OCI-LY7 (cell line): ENCODE results near the gene TRIO. TPM values are rescaled to one million over a fixed set of nuclear protein-coding genes. Genes with fewer than 3 reads are reported as not detected.

Experiments
- BruUV-seq: library from RNA; stranded (reverse); fragments of 400-500 nt; replicated peaks from 2 replicates; lab custom pipeline; 2021; lab: Mats Ljungman, UMichigan
- CTCF ChIA-PET: fragments of 300-600 bp; sonication (Branson Sonifier 250); formaldehyde crosslinking; loops from one replicate; lab custom pipeline; 2022; ENCODE audit warnings: antibody characterized with exemption; ENCODE audit not compliant: unreplicated experiment; lab: Charles Lee
- POLR2A ChIA-PET: fragments of 300-600 bp; sonication (Branson Sonifier 250); formaldehyde crosslinking; loops from one replicate; lab custom pipeline; 2022; ENCODE audit warnings: antibody characterized with exemption; lab: Charles Lee
- DNase-seq: peaks from one replicate; pipeline ENCODE4 v3.0.0-alpha.2; 2015; ENCODE audit warnings: low spot score
- H2AFZ ChIP-seq: fragments of 200-600 bp; sonication (generic), shearing (Covaris generic); 2 replicates; pipeline ENCODE4 v1.6.1; 2014; ENCODE audit warnings: mild to moderate bottlenecking, antibody characterized with exemption, low read length, moderate library complexity
- H3K27ac ChIP-seq: fragments of 200-600 bp; sonication (generic); 2 replicates; pipeline ENCODE4 v1.5.1; 2014; ENCODE audit warnings: mixed run types, low read depth, mild to moderate bottlenecking, moderate library complexity, low read length, inconsistent platforms; ENCODE audit not compliant: poor library complexity, severe bottlenecking
- H3K36me3 ChIP-seq: fragments of 200-600 bp; sonication (generic); 2 replicates; pipeline ENCODE4 v1.6.1; 2014; ENCODE audit warnings: mild to moderate bottlenecking, antibody characterized with exemption, low read length, moderate library complexity, mixed read lengths; ENCODE audit not compliant: insufficient read depth
- H3K4me1 ChIP-seq: fragments of 200-600 bp; sonication (generic); 2 replicates; pipeline ENCODE4 v1.5.1; 2014; ENCODE audit warnings: mild to moderate bottlenecking, low read length; ENCODE audit not compliant: insufficient read depth, poor library complexity, severe bottlenecking
- H3K4me2 ChIP-seq: fragments of 200-600 bp; sonication (generic); 2 replicates; pipeline ENCODE4 v1.6.1; 2014; ENCODE audit warnings: mild to moderate bottlenecking, low read length
- H3K4me3 ChIP-seq: fragments of 200-600 bp; sonication (generic); 2 replicates; pipeline ENCODE4 v1.5.1; 2014; ENCODE audit warnings: mild to moderate bottlenecking, low read depth, low read length; ENCODE audit not compliant: poor library complexity, severe bottlenecking
- H3K79me2 ChIP-seq: fragments of 200-600 bp; sonication (generic); 2 replicates; pipeline ENCODE4 v1.6.1; 2016; ENCODE audit warnings: low read depth, mild to moderate bottlenecking, low read length, moderate library complexity, mixed read lengths; ENCODE audit not compliant: insufficient read depth
- H3K9me2 ChIP-seq: fragments of 200-600 bp; sonication (generic); 2 replicates; pipeline ENCODE4 v1.6.1; 2016; ENCODE audit warnings: mild to moderate bottlenecking, low read length, mixed read lengths; ENCODE audit not compliant: insufficient read depth
- H3K9me3 ChIP-seq: fragments of 200-600 bp; sonication (generic); 2 replicates; pipeline ENCODE4 v1.6.1; 2014; ENCODE audit warnings: mild to moderate bottlenecking, mixed run types, low read length, mixed read lengths
- H4K20me1 ChIP-seq: fragments of 200-600 bp; sonication (generic); 2 replicates; pipeline ENCODE4 v1.6.1; 2014; ENCODE audit warnings: mild to moderate bottlenecking, antibody characterized with exemption, low read length, moderate library complexity, mixed read lengths; ENCODE audit not compliant: insufficient read depth
- EZH2phosphoT487 ChIP-seq: fragments of 200-600 bp; sonication (generic); IDR thresholded peaks from 2 replicates; pipeline ENCODE4 v1.6.1; 2018; ENCODE audit warnings: low read depth, borderline replicate concordance, mild to moderate bottlenecking, mixed run types, antibody characterized with exemption, low read length, moderate library complexity, mixed read lengths
- intact Hi-C: fragments of 100-400 bp; cut with micrococcal nuclease; formaldehyde crosslinking; loops from one replicate; pipeline ENCODE4 v1.10.0; 2022; ENCODE audit not compliant: unreplicated experiment
- total RNA-seq, 2 experiments: library from RNA; depleted of rRNA in 1 of 2; stranded (reverse); fragments of >200 nt in 1 of 2; shearing (Covaris generic) in 1 of 2; gene quantifications; 2 replicates each; pipeline ENCODE4 v1.2.3, GENCODE V29; 2014 to 2022
- TF ChIP-seq, protein P1 (sequence below): fragments of 200-600 bp; sonication (generic); conservative IDR thresholded peaks from 2 replicates; pipeline ENCODE4 v1.5.1; 2014; ENCODE audit warnings: mild to moderate bottlenecking, antibody characterized with exemption, low read length, moderate library complexity, mixed read lengths

The TRIO gene
- total RNA-seq, 2 experiments from 2014 or later = 35.8 to 55.1 TPM

DNA sequence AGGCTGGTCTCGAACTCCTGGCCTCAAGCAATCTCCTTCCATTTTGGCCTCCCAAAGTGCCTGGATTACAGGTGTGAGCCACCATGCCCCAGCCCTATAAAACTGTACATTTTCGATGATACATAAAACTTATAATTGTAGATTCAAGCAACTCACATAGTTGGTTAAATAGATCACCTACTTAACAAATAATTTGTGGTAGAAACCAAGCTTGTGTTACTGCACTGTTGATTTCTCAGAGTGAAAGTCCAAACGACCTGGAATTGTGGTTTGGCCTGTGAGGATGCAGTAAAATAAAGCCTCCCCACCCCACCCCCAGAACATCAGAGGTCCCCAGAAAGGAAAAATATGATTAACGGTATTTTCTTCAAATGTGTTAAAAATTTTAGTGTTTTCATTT, 92.7 kb downstream of the TRIO start:
- Histone ChIP-seq H3K36me3 (no peaks in the 10 kb centered on the region), H3K27ac (no peak overlapping the region), H4K20me1 (no peaks in the 10 kb centered on the region), H2AFZ (no peak overlapping the region), H3K4me3 (no peak overlapping the region), H3K9me2 (no peaks in the 10 kb centered on the region), H3K9me3 (no peaks in the 10 kb centered on the region), H3K4me2 (no peak overlapping the region), H3K79me2 (peaks cover 9% of the 10 kb centered on the region; the same call in 1 of the 2 replicates), H3K4me1 (no peaks in the 10 kb centered on the region)
- BruUV-seq = no TSS peak
- TF ChIP-seq, protein P1, sequence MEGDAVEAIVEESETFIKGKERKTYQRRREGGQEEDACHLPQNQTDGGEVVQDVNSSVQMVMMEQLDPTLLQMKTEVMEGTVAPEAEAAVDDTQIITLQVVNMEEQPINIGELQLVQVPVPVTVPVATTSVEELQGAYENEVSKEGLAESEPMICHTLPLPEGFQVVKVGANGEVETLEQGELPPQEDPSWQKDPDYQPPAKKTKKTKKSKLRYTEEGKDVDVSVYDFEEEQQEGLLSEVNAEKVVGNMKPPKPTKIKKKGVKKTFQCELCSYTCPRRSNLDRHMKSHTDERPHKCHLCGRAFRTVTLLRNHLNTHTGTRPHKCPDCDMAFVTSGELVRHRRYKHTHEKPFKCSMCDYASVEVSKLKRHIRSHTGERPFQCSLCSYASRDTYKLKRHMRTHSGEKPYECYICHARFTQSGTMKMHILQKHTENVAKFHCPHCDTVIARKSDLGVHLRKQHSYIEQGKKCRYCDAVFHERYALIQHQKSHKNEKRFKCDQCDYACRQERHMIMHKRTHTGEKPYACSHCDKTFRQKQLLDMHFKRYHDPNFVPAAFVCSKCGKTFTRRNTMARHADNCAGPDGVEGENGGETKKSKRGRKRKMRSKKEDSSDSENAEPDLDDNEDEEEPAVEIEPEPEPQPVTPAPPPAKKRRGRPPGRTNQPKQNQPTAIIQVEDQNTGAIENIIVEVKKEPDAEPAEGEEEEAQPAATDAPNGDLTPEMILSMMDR = no peak
- no peak for TF ChIP-seq EZH2phosphoT487
- CTCF ChIA-PET = no interaction called here
- intact Hi-C loops = no loop called here
- POLR2A ChIA-PET = no interaction called here
- DNase-seq = no peak

DNA sequence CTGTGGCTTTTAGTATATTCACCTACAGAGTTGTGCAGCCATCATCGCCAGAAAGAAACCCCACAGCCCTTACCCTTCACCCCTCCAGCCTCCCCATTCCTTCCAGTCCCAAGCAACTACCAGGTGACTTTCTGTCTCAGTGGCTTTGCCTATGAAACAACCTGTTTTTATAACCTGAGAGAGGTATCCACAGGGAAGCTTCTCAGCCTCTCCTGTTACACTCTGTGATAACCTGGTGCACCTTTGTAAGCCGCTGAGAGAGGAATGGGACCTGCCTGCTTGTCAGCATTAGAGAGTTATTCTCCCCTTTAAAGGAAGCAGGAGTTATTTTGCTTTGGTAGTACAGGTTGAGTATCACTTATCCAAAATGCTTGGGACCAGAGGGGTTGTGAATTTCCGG, 93.6 kb downstream of the TRIO start:
- DNase-seq = no peak
- intact Hi-C loops = no loop called here
- Histone ChIP-seq H3K27ac (no peak overlapping the region), H3K9me3 (no peaks in the 10 kb centered on the region), H4K20me1 (no peaks in the 10 kb centered on the region), H3K79me2 (peaks cover 9% of the 10 kb centered on the region; the same call in 1 of the 2 replicates), H3K4me3 (no peak overlapping the region), H3K4me1 (no peaks in the 10 kb centered on the region), H3K36me3 (no peaks in the 10 kb centered on the region), H2AFZ (no peak overlapping the region), H3K9me2 (no peaks in the 10 kb centered on the region), H3K4me2 (no peak overlapping the region)
- BruUV-seq = no TSS peak
- TF ChIP-seq EZH2phosphoT487 = no peak
- TF ChIP-seq, protein P1 = no peak
- CTCF ChIA-PET = no interaction called here
- POLR2A ChIA-PET = no interaction called here

DNA sequence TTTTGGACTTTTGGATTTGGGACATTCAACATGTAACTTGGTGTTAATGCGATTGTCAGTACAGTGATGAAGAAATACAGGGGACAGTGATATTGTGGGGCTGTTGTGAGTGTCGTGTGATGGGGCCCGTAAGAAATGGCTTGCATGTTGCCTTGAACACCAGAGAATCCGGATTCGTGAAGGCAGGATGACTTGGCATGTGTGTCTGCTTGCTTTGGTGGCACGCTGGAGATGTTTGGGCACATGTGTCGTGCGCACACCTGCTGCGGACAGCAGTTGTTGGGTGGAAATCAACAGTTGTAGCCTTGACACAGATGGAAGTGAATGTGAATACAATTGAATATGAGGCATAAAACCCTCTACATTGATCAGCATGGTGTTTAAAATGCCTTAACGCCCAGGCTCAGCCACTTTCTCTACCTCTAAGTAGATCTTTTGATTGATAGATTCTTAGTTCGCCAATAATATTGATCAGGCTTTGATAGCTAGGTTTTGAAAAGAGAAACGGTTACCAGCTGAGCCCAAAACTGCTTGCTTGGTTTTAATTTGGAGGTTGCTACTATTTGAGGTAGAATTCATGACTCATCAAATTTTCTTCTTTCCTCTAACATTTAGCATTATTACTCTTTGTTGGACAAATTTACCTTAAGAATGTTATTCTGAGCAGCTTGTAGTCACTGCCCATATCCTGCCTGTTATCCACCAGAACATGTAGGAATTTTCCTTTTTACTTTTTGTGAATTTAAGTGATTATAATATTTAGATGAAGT, 94.4 kb downstream of the TRIO start:
- Histone ChIP-seq H3K36me3 (no peaks in the 10 kb centered on the region), H4K20me1 (no peaks in the 10 kb centered on the region), H3K4me1 (no peaks in the 10 kb centered on the region), H2AFZ (no peak overlapping the region), H3K27ac (no peak overlapping the region), H3K4me3 (no peak overlapping the region), H3K9me2 (no peaks in the 10 kb centered on the region), H3K79me2 (peaks cover 9% of the 10 kb centered on the region; the same call in 1 of the 2 replicates), H3K9me3 (no peaks in the 10 kb centered on the region), H3K4me2 (no peak overlapping the region)
- ChIA-PET CTCF (no interaction called here), POLR2A (interaction anchor here (0.5 kb wide), 1 partner anchor 463 kb away, joined by 3 read pairs; no protein-coding TSS in a partner anchor)
- DNase-seq = no peak
- intact Hi-C loops = no loop called here
- TF ChIP-seq EZH2phosphoT487 = no peak
- TF ChIP-seq, protein P1 = no peak
- no TSS peak for BruUV-seq
